ENCODE data around the gene SRSF4. TPM values are rescaled to one million over a fixed set of nuclear protein-coding genes. Genes with fewer than 3 reads are reported as not detected.
"Not testable (repeated sequence)": the region's sequence is repeated elsewhere in the genome, so short reads cannot be mapped to it uniquely, and the experiment has no call there.

The SRSF4 gene
- total RNA-seq, 4 donors from 2014 or later, result 41.4 to 82.6 (median 56.4) TPM

- no peak overlapping the region for H3K4me3 ChIP-seq
- H3K27me3 ChIP-seq, result no peaks in the 10 kb centered on the region
- DNase-seq, result no peak
- H3K9me3 ChIP-seq, result no peaks in the 10 kb centered on the region
- H3K27ac ChIP-seq, result no peak overlapping the region
- intact Hi-C loops (cut with DNase I), result no loop called here
- 71 to 73% methylated on average over 5 of the region's 6 CpGs for WGBS, 2 donors
- no peak for TF ChIP-seq CTCF (IDR thresholded peaks at IDR 0.05)
- no peak for TF ChIP-seq POLR2A (IDR thresholded peaks at IDR 0.05)
- H3K36me3 ChIP-seq, result peaks cover 0 to 85% (median 0%) of the 10 kb centered on the region in 3 donors
- H3K4me1 ChIP-seq, result no peaks in the 10 kb centered on the region
Measured at GRCh38 chr1:29113413-29114117, 68.1 kb downstream of the SRSF4 start.

- WGBS, 2 donors, result 89 to 91% methylated on average over 7 of the region's 7 CpGs
- TF ChIP-seq CTCF (IDR thresholded peaks at IDR 0.05), result no peak
- TF ChIP-seq POLR2A (IDR thresholded peaks at IDR 0.05), result no peak
- Histone ChIP-seq H3K4me1 (no peaks in the 10 kb centered on the region), H3K4me3 (no peak overlapping the region), H3K27me3 (no peaks in the 10 kb centered on the region), H3K9me3 (no peaks in the 10 kb centered on the region), H3K36me3 (peaks cover 0 to 83% (median 0%) of the 10 kb centered on the region in 3 donors), H3K27ac (no peak overlapping the region)
- intact Hi-C loops (cut with DNase I), result no loop called here
- no peak for DNase-seq
Measured at GRCh38 chr1:29112705-29113412, 68.8 kb downstream of the SRSF4 start.

- intact Hi-C loops (cut with DNase I); H3K27ac ChIP-seq; H3K9me3 ChIP-seq; H3K27me3 ChIP-seq; H3K4me1 ChIP-seq; H3K4me3 ChIP-seq; DNase-seq: not testable (repeated sequence)
- 91 to 100% methylated on average over 6 of the region's 6 CpGs for WGBS, 2 donors
- peaks cover 0 to 64% (median 0%) of the 10 kb centered on the region in 3 donors for H3K36me3 ChIP-seq
Measured at GRCh38 chr1:29108041-29108440, 73.7 kb downstream of the SRSF4 start.

- Histone ChIP-seq H3K4me1 (no peaks in the 10 kb centered on the region), H3K36me3 (peaks cover 0 to 66% (median 0%) of the 10 kb centered on the region in 3 donors), H3K27ac (no peak overlapping the region), H3K9me3 (no peaks in the 10 kb centered on the region), H3K4me3 (no peak overlapping the region), H3K27me3 (no peaks in the 10 kb centered on the region)
- intact Hi-C loops (cut with DNase I), result no loop called here
- TF ChIP-seq POLR2A (IDR thresholded peaks at IDR 0.05) (no peak), CTCF (IDR thresholded peaks at IDR 0.05) (no peak)
- WGBS, 2 donors, result 79 to 91% methylated on average over 6 of the region's 6 CpGs
- no peak for DNase-seq
Measured at GRCh38 chr1:29105822-29106221, 75.9 kb downstream of the SRSF4 start.

GRCh38 chr1:29100487-29100886 is 81.2 kb downstream of the SRSF4 start:
- no peak for DNase-seq
- 85 to 88% methylated on average over 1 of the region's 1 CpG for WGBS, 2 donors
- no peaks in the 10 kb centered on the region for H3K27me3 ChIP-seq
- intact Hi-C loops (cut with DNase I), result no loop called here
- no peak overlapping the region for H3K27ac ChIP-seq
- no peak overlapping the region for H3K4me3 ChIP-seq
- H3K4me1 ChIP-seq, result no peaks in the 10 kb centered on the region
- TF ChIP-seq POLR2A (IDR thresholded peaks at IDR 0.05), result no peak
- no peak for TF ChIP-seq CTCF (IDR thresholded peaks at IDR 0.05)
- no peaks in the 10 kb centered on the region for H3K9me3 ChIP-seq
- H3K36me3 ChIP-seq, result peaks cover 0 to 83% (median 0%) of the 10 kb centered on the region in 3 donors
